GM12801 (cell line): ENCODE data around the gene SLC4A1AP.

Source experiments
- CTCF ChIP-seq: IDR thresholded peaks from one replicate; pipeline ENCODE4 v1.5.1; 2011; ENCODE audit warnings: control low read depth; ENCODE audit not compliant: insufficient read length; ENCODE audit errors: extremely low read depth

SLC4A1AP gene

GRCh38 chr2:27714851-27715291 lies 51.2 kb downstream of the SLC4A1AP start:
- TF ChIP-seq CTCF: no peak

- no peak for TF ChIP-seq CTCF
Observed at GRCh38 chr2:27715318-27716210, 51.9 kb downstream of the SLC4A1AP start.

DNA sequence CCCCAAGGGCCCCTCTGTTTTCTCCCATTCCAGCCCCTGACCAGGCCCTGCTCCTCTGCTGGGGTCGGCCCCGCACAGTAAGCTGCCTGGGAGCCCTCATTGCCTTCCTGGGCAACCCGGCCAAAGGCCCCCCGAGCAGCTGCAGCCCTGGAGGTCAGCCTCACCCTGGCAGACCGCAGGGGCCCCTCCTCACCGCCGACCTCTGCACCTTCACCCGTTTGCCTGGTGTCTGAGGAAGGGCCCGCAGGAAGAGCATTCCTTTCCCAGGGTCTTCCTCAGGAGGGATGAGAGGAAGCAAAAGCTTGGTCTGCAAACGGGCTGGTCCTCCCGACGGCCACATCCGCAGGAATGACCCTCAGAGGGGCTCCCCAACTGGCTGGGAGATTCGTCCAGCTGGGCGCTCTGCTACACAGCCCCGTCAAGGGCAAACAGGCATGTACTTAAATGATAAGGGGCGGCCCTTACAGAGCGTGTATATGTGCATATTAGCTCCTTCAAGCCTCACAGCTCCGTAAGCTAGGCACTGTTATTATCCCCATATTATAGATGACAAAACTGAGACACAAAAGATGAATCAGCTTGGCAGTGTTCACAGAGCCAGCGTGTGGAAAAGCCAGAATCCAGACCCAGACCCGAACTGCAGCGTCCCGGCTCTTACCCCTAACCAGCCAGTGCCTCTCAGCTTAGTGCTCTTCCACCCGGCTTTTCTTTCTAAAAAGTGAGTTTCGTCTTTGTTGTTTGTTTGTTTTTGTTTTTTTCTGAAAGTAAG lies 52.8 kb downstream of the SLC4A1AP start:
- no peak for TF ChIP-seq CTCF

DNA sequence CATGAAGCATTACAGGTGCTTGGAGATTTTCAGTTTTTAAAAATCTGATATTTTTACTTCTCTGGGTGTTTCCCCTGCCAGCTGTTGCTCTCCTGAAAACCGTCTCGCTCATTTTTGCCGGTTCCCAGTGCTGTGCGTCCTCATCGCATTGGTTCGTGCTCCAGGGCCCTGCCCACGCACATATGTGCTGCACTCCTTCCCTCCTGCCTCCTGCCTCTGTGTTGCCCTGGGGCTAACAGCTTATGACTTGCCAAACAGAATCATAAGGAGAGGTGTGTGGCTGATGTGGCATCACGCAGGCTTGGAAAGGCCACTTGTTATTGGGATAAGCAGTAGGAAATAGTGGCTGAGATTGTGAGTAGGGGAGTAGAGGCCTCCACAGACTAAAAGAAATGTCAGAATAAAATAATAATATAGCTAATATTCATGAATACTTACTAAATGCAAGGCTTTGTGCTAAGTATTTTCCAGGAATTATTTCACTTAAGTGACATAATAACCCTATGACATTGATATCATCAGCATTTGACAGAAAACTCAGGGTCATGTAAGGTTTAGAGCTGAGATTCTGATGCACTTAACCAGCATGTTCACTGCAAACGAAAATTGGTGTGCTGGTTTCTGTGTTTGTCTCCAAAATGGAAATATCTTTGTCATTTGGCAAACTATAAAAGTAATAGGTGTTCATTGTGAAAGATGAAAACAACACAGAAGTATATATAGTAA lies 53.5 kb downstream of the SLC4A1AP start:
- TF ChIP-seq CTCF: no peak

- no peak for TF ChIP-seq CTCF
Observed at GRCh38 chr2:27720004-27720551, 56.4 kb downstream of the SLC4A1AP start.

- no peak for TF ChIP-seq CTCF
Observed at GRCh38 chr2:27721335-27721734, 57.6 kb downstream of the SLC4A1AP start.
